ENCODE results near the gene SMPD3. TPM values are rescaled to one million over a fixed set of nuclear protein-coding genes. Genes with fewer than 3 reads are reported as not detected.
A peak's percentile ranks its signal among the peaks of the same experiment; 100 is the strongest.

Gene SMPD3
- total and polyA plus RNA-seq, 2 experiments from 2014 or later: 0.57 to 0.83 TPM

DNA sequence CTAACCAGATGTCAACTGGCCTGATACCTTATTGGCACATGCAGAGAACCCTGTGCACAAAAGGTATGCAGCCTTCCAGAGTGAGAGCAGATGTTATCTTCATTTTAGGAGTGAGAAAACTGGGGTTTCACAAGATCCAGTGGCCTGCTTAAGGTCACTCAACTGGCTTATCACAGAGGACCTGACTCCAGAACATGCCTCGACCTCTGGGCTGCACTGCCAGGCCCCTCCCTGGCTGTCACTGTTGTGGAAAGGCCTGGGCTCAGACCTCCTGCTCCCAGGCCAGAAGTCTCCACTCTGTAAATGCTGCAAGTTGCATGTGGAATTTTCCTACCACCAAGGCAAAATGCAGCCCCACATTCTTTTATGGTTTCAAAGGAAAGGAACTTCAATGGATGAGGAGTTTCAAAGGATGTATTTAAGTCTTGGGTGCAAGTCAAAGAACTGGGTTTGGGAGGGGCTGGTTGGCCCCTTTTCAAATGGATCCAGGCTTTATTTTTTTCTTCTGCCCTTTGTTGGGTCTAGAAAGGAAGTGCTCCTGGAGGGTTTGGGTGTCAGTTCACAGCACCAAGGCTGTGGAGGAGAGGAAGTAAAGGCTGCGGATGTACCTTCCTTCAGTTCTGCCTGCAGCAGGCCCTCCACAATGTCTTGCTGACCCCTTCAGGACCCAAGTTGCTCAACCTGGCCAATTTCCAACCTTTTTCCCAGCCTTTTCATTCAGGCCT is 30.4 kb upstream of the SMPD3 start:
- Histone ChIP-seq H3K27ac (ENCODE audit: low read depth) (peak overlapping the region; percentile 7; the same call in 1 of the 2 replicates), H3K36me3 (ENCODE audit: insufficient read depth) (no peaks in the 10 kb centered on the region; the same call in 1 of the 2 replicates), H3K4me3 (no peak overlapping the region), H3F3A (replicated peaks; ENCODE audit: low read depth) (no peaks in the 10 kb centered on the region), H3K79me2 (replicated peaks; ENCODE audit: insufficient read depth) (no peaks in the 10 kb centered on the region), H3K9me2 (ENCODE audit: insufficient read depth) (0 out of 2 replicates have a peak, but pooled peaks cover 3% of the 10 kb centered on the region), H3K27me3 (ENCODE audit: insufficient read depth) (no peaks in the 10 kb centered on the region), H3K4me2 (peak overlapping the region; percentile 49; the same call in 1 of the 2 replicates), H3K4me1 (ENCODE audit: insufficient read depth) (peaks cover 11% of the 10 kb centered on the region; the same call in 1 of the 2 replicates), H4K20me1 (replicated peaks; ENCODE audit: insufficient read depth) (no peaks in the 10 kb centered on the region), H2AFZ (peak overlapping the region; percentile 72; the same call in 1 of the 2 replicates)
- DNase-seq (ENCODE audit: low spot score) (peak; percentile 35), ATAC-seq (peak; percentile 78)
- Mint-ChIP-seq H3K27ac (no peak overlapping the region), H3K9me3 (peaks cover 12% of the 10 kb centered on the region), H3K4me3 (no peak overlapping the region), H3K27me3 (ENCODE audit: insufficient read depth, low read depth, poor library complexity) (no peaks in the 10 kb centered on the region), H3K4me1 (peaks cover 10% of the 10 kb centered on the region; the same call in 2 of the 3 replicates), H3K36me3 (ENCODE audit: low read depth) (peaks cover 10% of the 10 kb centered on the region; the same call in 2 of the 3 replicates)
- TF ChIP-seq POLR2AphosphoS5 (IDR thresholded peaks at IDR 0.05; ENCODE audit: low read depth): no peak
- peak in 1 of 2 experiments; percentile 20; a peak in 1 of 4 replicates for TF ChIP-seq CTCF (conservative IDR thresholded peaks at IDR 0.05; ENCODE audit: low read depth in 2 of 2)
- TF ChIP-seq STAT1 (IDR thresholded peaks at IDR 0.05; ENCODE audit: unreplicated experiment): no peak

GRCh38 chr16:68475071-68475470 is 26.8 kb upstream of the SMPD3 start:
- DNase-seq (ENCODE audit: low spot score) (no peak), ATAC-seq (no peak)
- Histone ChIP-seq H3F3A (replicated peaks; ENCODE audit: low read depth) (no peaks in the 10 kb centered on the region), H3K79me2 (replicated peaks; ENCODE audit: insufficient read depth) (no peaks in the 10 kb centered on the region), H3K4me2 (no peak overlapping the region), H3K36me3 (ENCODE audit: insufficient read depth) (no peaks in the 10 kb centered on the region; the same call in 1 of the 2 replicates), H3K4me1 (ENCODE audit: insufficient read depth) (peaks cover 11% of the 10 kb centered on the region; the same call in 1 of the 2 replicates), H4K20me1 (replicated peaks; ENCODE audit: insufficient read depth) (no peaks in the 10 kb centered on the region), H3K4me3 (no peak overlapping the region), H3K9me2 (ENCODE audit: insufficient read depth) (0 out of 2 replicates have a peak, but pooled peaks cover 3% of the 10 kb centered on the region), H3K27me3 (ENCODE audit: insufficient read depth) (no peaks in the 10 kb centered on the region), H2AFZ (no peak overlapping the region), H3K27ac (ENCODE audit: low read depth) (no peak overlapping the region)
- Mint-ChIP-seq H3K27me3 (ENCODE audit: insufficient read depth, low read depth, poor library complexity) (peaks cover 2% of the 10 kb centered on the region), H3K36me3 (ENCODE audit: low read depth) (peaks cover 10% of the 10 kb centered on the region; the same call in 2 of the 3 replicates), H3K27ac (no peak overlapping the region), H3K4me3 (no peak overlapping the region), H3K4me1 (peaks cover 15% of the 10 kb centered on the region), H3K9me3 (peaks cover 8% of the 10 kb centered on the region)
- TF ChIP-seq ZNF462 (CRISPR knock-in tag; IDR thresholded peaks at IDR 0.05) (no peak), CREB1 (CRISPR knock-in tag; IDR thresholded peaks at IDR 0.05; ENCODE audit: low read depth) (no peak), STAT1 (IDR thresholded peaks at IDR 0.05; ENCODE audit: unreplicated experiment) (no peak), POLR2AphosphoS5 (IDR thresholded peaks at IDR 0.05; ENCODE audit: low read depth) (no peak), CTCF (conservative IDR thresholded peaks at IDR 0.05; ENCODE audit: low read depth in 2 of 2) (no peak), EZH2phosphoT487 (IDR thresholded peaks at IDR 0.05; ENCODE audit: unreplicated experiment) (no peak), NANOG (IDR thresholded peaks at IDR 0.05; ENCODE audit: borderline replicate concordance) (no peak), ZNF114 (CRISPR knock-in tag; IDR thresholded peaks at IDR 0.05) (no peak), ZNF331 (CRISPR knock-in tag; IDR thresholded peaks at IDR 0.05; ENCODE audit: low read depth) (no peak)
